ENCODE data around the gene PDZRN4. TPM values are rescaled to one million over a fixed set of nuclear protein-coding genes. Genes with fewer than 3 reads are reported as not detected.
"Not testable (repeated sequence)": the region's sequence is repeated elsewhere in the genome, so short reads cannot be mapped to it uniquely, and the experiment has no call there.

The PDZRN4 gene
- total RNA-seq, 1 donor from 2014 or later, result 2.3 TPM

GRCh38 chr12:41293461-41293860 is 105.3 kb downstream of the PDZRN4 start:
- no peaks in the 10 kb centered on the region for H3K9me3 Mint-ChIP-seq
- no peaks in the 10 kb centered on the region for H3K36me3 Mint-ChIP-seq
- H3K27me3 Mint-ChIP-seq, result no peaks in the 10 kb centered on the region
- no peak overlapping the region for H3K4me3 Mint-ChIP-seq
- peak overlapping the region; percentile 80 for H3K27ac Mint-ChIP-seq
- peaks cover 11% of the 10 kb centered on the region for H3K4me1 Mint-ChIP-seq (ENCODE audit: unreplicated experiment)
- no peak for DNase-seq (ENCODE audit: extremely low spot score, unreplicated experiment)
- TF ChIP-seq CTCF (conservative IDR thresholded peaks at IDR 0.05), result no peak

- peaks cover 10% of the 10 kb centered on the region for H3K4me1 Mint-ChIP-seq (ENCODE audit: unreplicated experiment)
- peaks cover 4% of the 10 kb centered on the region for H3K9me3 Mint-ChIP-seq
- DNase-seq (ENCODE audit: extremely low spot score, unreplicated experiment), result no peak
- H3K27ac Mint-ChIP-seq, result no peak overlapping the region
- H3K4me3 Mint-ChIP-seq, result no peak overlapping the region
- H3K27me3 Mint-ChIP-seq, result peaks cover 3% of the 10 kb centered on the region
- no peak for TF ChIP-seq CTCF (conservative IDR thresholded peaks at IDR 0.05)
- no peaks in the 10 kb centered on the region for H3K36me3 Mint-ChIP-seq
These were observed 114.9 kb downstream of the PDZRN4 start for GRCh38 chr12:41302979-41303403.

- no peak for TF ChIP-seq CTCF (conservative IDR thresholded peaks at IDR 0.05)
- Mint-ChIP-seq H3K9me3 (peaks cover 4% of the 10 kb centered on the region), H3K27me3 (peaks cover 3% of the 10 kb centered on the region), H3K27ac (no peak overlapping the region), H3K4me3 (no peak overlapping the region), H3K36me3 (no peaks in the 10 kb centered on the region), H3K4me1 (ENCODE audit: unreplicated experiment) (peaks cover 10% of the 10 kb centered on the region)
- DNase-seq (ENCODE audit: extremely low spot score, unreplicated experiment), result no peak
These were observed 116.4 kb downstream of the PDZRN4 start for GRCh38 chr12:41304526-41304925.

GRCh38 chr12:41310367-41310766 is 122.2 kb downstream of the PDZRN4 start:
- Mint-ChIP-seq H3K36me3 (no peaks in the 10 kb centered on the region), H3K4me1 (ENCODE audit: unreplicated experiment) (no peaks in the 10 kb centered on the region), H3K9me3 (no peaks in the 10 kb centered on the region), H3K27ac (no peak overlapping the region), H3K4me3 (no peak overlapping the region), H3K27me3 (peaks cover 3% of the 10 kb centered on the region)
- TF ChIP-seq CTCF (conservative IDR thresholded peaks at IDR 0.05), result no peak
- no peak for DNase-seq (ENCODE audit: extremely low spot score, unreplicated experiment)

- DNase-seq (ENCODE audit: extremely low spot score, unreplicated experiment), result no peak
- H3K27me3 Mint-ChIP-seq, result no peaks in the 10 kb centered on the region
- no peaks in the 10 kb centered on the region for H3K9me3 Mint-ChIP-seq
- H3K36me3 Mint-ChIP-seq, result no peaks in the 10 kb centered on the region
- no peak overlapping the region for H3K27ac Mint-ChIP-seq
- no peak for TF ChIP-seq CTCF (conservative IDR thresholded peaks at IDR 0.05)
- no peak overlapping the region for H3K4me3 Mint-ChIP-seq
- H3K4me1 Mint-ChIP-seq (ENCODE audit: unreplicated experiment), result no peaks in the 10 kb centered on the region
These were observed 123.8 kb downstream of the PDZRN4 start for GRCh38 chr12:41311883-41312282.

- H3K27me3 Mint-ChIP-seq; H3K27ac Mint-ChIP-seq; DNase-seq (ENCODE audit: extremely low spot score, unreplicated experiment); H3K9me3 Mint-ChIP-seq; H3K36me3 Mint-ChIP-seq; H3K4me3 Mint-ChIP-seq; H3K4me1 Mint-ChIP-seq (ENCODE audit: unreplicated experiment): not testable (repeated sequence)
These were observed 124.3 kb downstream of the PDZRN4 start for GRCh38 chr12:41312451-41312850.
